HG03159 (cell line): Measurements from ENCODE around the gene TK2.

ENCODE experiments used
- ATAC-seq: cut with Tn5 transposase; IDR thresholded peaks from one replicate; pipeline ENCODE4 v1.9.1; 2021; ENCODE audit warnings: mild to moderate bottlenecking, moderate library complexity; ENCODE audit not compliant: unreplicated experiment

Gene TK2

GRCh38 chr16:66547101-66547989 lies 2.6 kb downstream of the TK2 start:
- no peak for ATAC-seq

- ATAC-seq, result no peak
Observed at GRCh38 chr16:66544016-66544757, 5.7 kb downstream of the TK2 start.

GRCh38 chr16:66543541-66543940 lies 6.4 kb downstream of the TK2 start:
- no peak for ATAC-seq

- no peak for ATAC-seq
Observed at GRCh38 chr16:66542396-66542795, 7.5 kb downstream of the TK2 start.

- ATAC-seq, result no peak
Observed at GRCh38 chr16:66541388-66542355, 8.2 kb downstream of the TK2 start.

GRCh38 chr16:66539623-66540469 lies 10.1 kb downstream of the TK2 start:
- no peak for ATAC-seq

- ATAC-seq, result no peak
Observed at GRCh38 chr16:66538910-66539309, 11.0 kb downstream of the TK2 start.

- ATAC-seq, result no peak
Observed at GRCh38 chr16:66537236-66537635, 12.7 kb downstream of the TK2 start.

- ATAC-seq, result no peak
Observed at GRCh38 chr16:66536525-66536924, 13.4 kb downstream of the TK2 start.

- ATAC-seq, result no peak
Observed at GRCh38 chr16:66534376-66534799, 15.5 kb downstream of the TK2 start.

- no peak for ATAC-seq
Observed at GRCh38 chr16:66529475-66529874, 20.4 kb downstream of the TK2 start.

- no peak for ATAC-seq
Observed at GRCh38 chr16:66528294-66528693, 21.6 kb downstream of the TK2 start.

- ATAC-seq, result no peak
Observed at GRCh38 chr16:66525396-66526180, 24.3 kb downstream of the TK2 start.

- peak; percentile 71 for ATAC-seq
Observed at GRCh38 chr16:66524601-66525164, 25.2 kb downstream of the TK2 start.

GRCh38 chr16:66523861-66524354 lies 26.0 kb downstream of the TK2 start:
- peak; percentile 42 for ATAC-seq

GRCh38 chr16:66522816-66523590 lies 26.9 kb downstream of the TK2 start:
- no peak for ATAC-seq

- peak; percentile 40 for ATAC-seq
Observed at GRCh38 chr16:66521951-66522771, 27.8 kb downstream of the TK2 start.
